Measurements from ENCODE around the gene SLC15A3. TPM values are rescaled to one million over a fixed set of nuclear protein-coding genes. Genes with fewer than 3 reads are reported as not detected.

Gene SLC15A3
- total RNA-seq, 2 donors from 2014 or later = 3.3 to 19.4 TPM

DNA sequence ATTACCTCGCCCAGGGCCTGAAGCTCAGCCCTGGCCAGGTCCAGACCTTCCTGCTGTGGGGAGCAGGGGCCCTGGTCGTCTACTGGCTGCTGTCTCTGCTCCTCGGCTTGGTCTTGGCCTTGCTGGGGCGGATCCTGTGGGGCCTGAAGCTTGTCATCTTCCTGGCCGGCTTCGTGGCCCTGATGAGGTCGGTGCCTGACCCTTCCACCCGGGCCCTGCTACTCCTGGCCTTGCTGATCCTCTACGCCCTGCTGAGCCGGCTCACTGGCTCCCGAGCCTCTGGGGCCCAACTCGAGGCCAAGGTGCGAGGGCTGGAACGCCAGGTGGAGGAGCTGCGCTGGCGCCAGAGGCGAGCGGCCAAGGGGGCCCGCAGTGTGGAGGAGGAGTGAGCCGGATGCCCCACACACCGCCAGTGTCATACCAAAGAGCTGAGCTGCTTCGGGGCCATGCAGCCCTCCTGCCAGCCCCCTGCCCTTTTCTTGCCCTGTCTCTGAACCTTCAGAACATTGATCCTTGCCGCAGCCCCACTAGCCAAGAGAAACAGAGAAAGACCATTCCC, 30.1 kb downstream of the SLC15A3 start:
- TF ChIP-seq POLR2AphosphoS5 (IDR thresholded peaks at IDR 0.05) = no peak
- TF ChIP-seq, protein P1, sequence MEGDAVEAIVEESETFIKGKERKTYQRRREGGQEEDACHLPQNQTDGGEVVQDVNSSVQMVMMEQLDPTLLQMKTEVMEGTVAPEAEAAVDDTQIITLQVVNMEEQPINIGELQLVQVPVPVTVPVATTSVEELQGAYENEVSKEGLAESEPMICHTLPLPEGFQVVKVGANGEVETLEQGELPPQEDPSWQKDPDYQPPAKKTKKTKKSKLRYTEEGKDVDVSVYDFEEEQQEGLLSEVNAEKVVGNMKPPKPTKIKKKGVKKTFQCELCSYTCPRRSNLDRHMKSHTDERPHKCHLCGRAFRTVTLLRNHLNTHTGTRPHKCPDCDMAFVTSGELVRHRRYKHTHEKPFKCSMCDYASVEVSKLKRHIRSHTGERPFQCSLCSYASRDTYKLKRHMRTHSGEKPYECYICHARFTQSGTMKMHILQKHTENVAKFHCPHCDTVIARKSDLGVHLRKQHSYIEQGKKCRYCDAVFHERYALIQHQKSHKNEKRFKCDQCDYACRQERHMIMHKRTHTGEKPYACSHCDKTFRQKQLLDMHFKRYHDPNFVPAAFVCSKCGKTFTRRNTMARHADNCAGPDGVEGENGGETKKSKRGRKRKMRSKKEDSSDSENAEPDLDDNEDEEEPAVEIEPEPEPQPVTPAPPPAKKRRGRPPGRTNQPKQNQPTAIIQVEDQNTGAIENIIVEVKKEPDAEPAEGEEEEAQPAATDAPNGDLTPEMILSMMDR (IDR thresholded peaks at IDR 0.05) = no peak
- TF ChIP-seq POLR2A (IDR thresholded peaks at IDR 0.05) = no peak
- Histone ChIP-seq H3K27me3 (replicated peaks; ENCODE audit: insufficient read depth) (no peaks in the 10 kb centered on the region), H3K36me3 (peaks cover 9 to 17% of the 10 kb centered on the region in 2 donors), H3K27ac (no peak overlapping the region), H3K4me1 (replicated peaks) (peaks cover 3% of the 10 kb centered on the region), H3K4me3 (no peak overlapping the region), H3K9me3 (no peaks in the 10 kb centered on the region)
- no peak for DNase-seq (ENCODE audit: low spot score)
- intact Hi-C loops (cut with DNase I) = no loop called here
- WGBS = 77% methylated on average over 23 of the region's 23 CpGs

DNA sequence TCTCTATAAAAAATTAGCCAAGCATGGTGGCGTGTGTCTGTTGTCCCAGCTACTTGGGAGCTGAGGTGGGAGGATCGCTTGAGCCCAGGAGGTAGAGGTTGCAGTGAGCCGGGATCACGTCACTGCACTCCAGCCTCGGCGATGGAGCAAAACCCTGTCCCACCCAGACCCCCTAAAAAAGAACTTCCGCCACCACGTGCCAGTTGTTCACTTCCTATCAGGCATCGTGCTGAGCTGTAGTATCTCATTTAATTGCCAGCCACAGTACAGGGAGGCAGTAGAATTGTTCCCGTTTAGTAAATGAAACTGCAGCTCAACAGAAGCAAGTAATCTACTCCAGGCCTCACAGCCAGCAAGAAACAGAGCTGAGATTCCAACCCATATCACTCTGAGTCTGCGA, 30.7 kb downstream of the SLC15A3 start:
- TF ChIP-seq, protein P1 (IDR thresholded peaks at IDR 0.05) = no peak
- no peak for TF ChIP-seq POLR2A (IDR thresholded peaks at IDR 0.05)
- TF ChIP-seq POLR2AphosphoS5 (IDR thresholded peaks at IDR 0.05) = no peak
- no peaks in the 10 kb centered on the region for H3K9me3 ChIP-seq
- no peak overlapping the region for H3K27ac ChIP-seq
- H3K36me3 ChIP-seq = peaks cover 9 to 17% of the 10 kb centered on the region in 2 donors
- H3K27me3 ChIP-seq (replicated peaks; ENCODE audit: insufficient read depth) = no peaks in the 10 kb centered on the region
- intact Hi-C loops (cut with DNase I) = no loop called here
- H3K4me1 ChIP-seq (replicated peaks) = peaks cover 6% of the 10 kb centered on the region
- H3K4me3 ChIP-seq = no peak overlapping the region
- no peak for DNase-seq (ENCODE audit: low spot score)
- 90% methylated on average over 11 of the region's 11 CpGs for WGBS

- Histone ChIP-seq H3K9me3 (no peaks in the 10 kb centered on the region), H3K27ac (no peak overlapping the region), H3K27me3 (replicated peaks; ENCODE audit: insufficient read depth) (no peaks in the 10 kb centered on the region), H3K4me3 (no peak overlapping the region), H3K36me3 (peaks cover 9 to 17% of the 10 kb centered on the region in 2 donors), H3K4me1 (replicated peaks) (peaks cover 11% of the 10 kb centered on the region)
- TF ChIP-seq POLR2A (IDR thresholded peaks at IDR 0.05) (no peak), POLR2AphosphoS5 (IDR thresholded peaks at IDR 0.05) (no peak)
- TF ChIP-seq, protein P1 (IDR thresholded peaks at IDR 0.05) = no peak
- 57% methylated on average over 2 of the region's 2 CpGs for WGBS
- intact Hi-C loops (cut with DNase I) = no loop called here
- DNase-seq (ENCODE audit: low spot score) = no peak
Measured at GRCh38 chr11:60919956-60920355, 32.0 kb downstream of the SLC15A3 start.

- no peak for DNase-seq (ENCODE audit: low spot score)
- Histone ChIP-seq H3K9me3 (no peaks in the 10 kb centered on the region), H3K4me3 (no peak overlapping the region), H3K27me3 (replicated peaks; ENCODE audit: insufficient read depth) (no peaks in the 10 kb centered on the region), H3K36me3 (peaks cover 9 to 17% of the 10 kb centered on the region in 2 donors), H3K27ac (no peak overlapping the region), H3K4me1 (replicated peaks) (peaks cover 11% of the 10 kb centered on the region)
- TF ChIP-seq POLR2A (IDR thresholded peaks at IDR 0.05) = no peak
- TF ChIP-seq POLR2AphosphoS5 (IDR thresholded peaks at IDR 0.05) = no peak
- TF ChIP-seq, protein P1 (IDR thresholded peaks at IDR 0.05) = no peak
- intact Hi-C loops (cut with DNase I) = no loop called here
- WGBS = 93% methylated on average over 1 of the region's 1 CpG
Measured at GRCh38 chr11:60919320-60919719, 32.7 kb downstream of the SLC15A3 start.

GRCh38 chr11:60918939-60919265, 33.1 kb downstream of the SLC15A3 start:
- intact Hi-C loops (cut with DNase I) = no loop called here
- no peak for DNase-seq (ENCODE audit: low spot score)
- H3K27ac ChIP-seq = no peak overlapping the region
- TF ChIP-seq POLR2AphosphoS5 (IDR thresholded peaks at IDR 0.05) = no peak
- no peak for TF ChIP-seq POLR2A (IDR thresholded peaks at IDR 0.05)
- TF ChIP-seq, protein P1 (IDR thresholded peaks at IDR 0.05) = no peak
- H3K27me3 ChIP-seq (replicated peaks; ENCODE audit: insufficient read depth) = no peaks in the 10 kb centered on the region
- H3K9me3 ChIP-seq = no peaks in the 10 kb centered on the region
- H3K4me1 ChIP-seq (replicated peaks) = peaks cover 11% of the 10 kb centered on the region
- no peak overlapping the region for H3K4me3 ChIP-seq
- H3K36me3 ChIP-seq = peaks cover 9 to 17% of the 10 kb centered on the region in 2 donors
- 64% methylated on average over 2 of the region's 2 CpGs for WGBS

All from prostate gland (tissue), 2 donors.